ENCODE results near the gene CFAP141. TPM values are rescaled to one million over a fixed set of nuclear protein-coding genes. Genes with fewer than 3 reads are reported as not detected.
A peak's percentile ranks its signal among the peaks of the same experiment; 100 is the strongest.

CFAP141 gene
- total RNA-seq, 1 experiment from 2014 or later = not detected

GRCh38 chr1:154170547-154171222 lies 35.4 kb downstream of the CFAP141 start:
- Mint-ChIP-seq H3K4me1 (ENCODE audit: insufficient read depth, unreplicated experiment) (peaks cover 16% of the 10 kb centered on the region), H3K36me3 (ENCODE audit: insufficient read depth, unreplicated experiment) (peaks cover 99% of the 10 kb centered on the region), H3K4me3 (ENCODE audit: unreplicated experiment) (no peak overlapping the region), H3K27ac (ENCODE audit: low read depth, unreplicated experiment) (peak overlapping the region; percentile 57), H3K9me3 (ENCODE audit: unreplicated experiment) (no peaks in the 10 kb centered on the region), H3K27me3 (ENCODE audit: insufficient read depth, unreplicated experiment) (no peaks in the 10 kb centered on the region)
- no peak for TF ChIP-seq CTCF (IDR thresholded peaks at IDR 0.05; ENCODE audit: unreplicated experiment)
- intact Hi-C loops (cut with micrococcal nuclease) = no loop called here
- ChIA-PET CTCF (interaction anchor here (2.0 kb wide), 1 partner anchor 10 kb away, joined by 7 read pairs; no protein-coding TSS in a partner anchor), POLR2A (interaction anchor here (0.6 to 1.3 kb wide), 3 partner anchors 11 to 1007 kb away, joined by 3 to 7 read pairs (median 4); no protein-coding TSS in a partner anchor)
- BruUV-seq (replicated peaks) = no TSS peak
- no peak for DNase-seq (ENCODE audit: unreplicated experiment)

GRCh38 chr1:154167461-154167860 lies 38.7 kb downstream of the CFAP141 start:
- CTCF ChIA-PET = interaction anchor here (0.7 kb wide), 2 partner anchors 73 to 263 kb away, joined by 3 read pairs; no protein-coding TSS in a partner anchor
- Mint-ChIP-seq H3K36me3 (ENCODE audit: insufficient read depth, unreplicated experiment) (peaks cover 100% of the 10 kb centered on the region), H3K4me3 (ENCODE audit: unreplicated experiment) (no peak overlapping the region), H3K4me1 (ENCODE audit: insufficient read depth, unreplicated experiment) (peaks cover 14% of the 10 kb centered on the region), H3K27me3 (ENCODE audit: insufficient read depth, unreplicated experiment) (no peaks in the 10 kb centered on the region), H3K27ac (ENCODE audit: low read depth, unreplicated experiment) (no peak overlapping the region), H3K9me3 (ENCODE audit: unreplicated experiment) (no peaks in the 10 kb centered on the region)
- no peak for TF ChIP-seq CTCF (IDR thresholded peaks at IDR 0.05; ENCODE audit: unreplicated experiment)
- POLR2A ChIA-PET = interaction anchor here (0.7 to 1.5 kb wide), 2 partner anchors 9 to 13 kb away, joined by 3 to 5 read pairs; no protein-coding TSS in a partner anchor
- no TSS peak for BruUV-seq (replicated peaks)
- DNase-seq (ENCODE audit: unreplicated experiment) = no peak
- intact Hi-C loops (cut with micrococcal nuclease) = no loop called here

- Mint-ChIP-seq H3K9me3 (ENCODE audit: unreplicated experiment) (no peaks in the 10 kb centered on the region), H3K27me3 (ENCODE audit: insufficient read depth, unreplicated experiment) (no peaks in the 10 kb centered on the region), H3K4me1 (ENCODE audit: insufficient read depth, unreplicated experiment) (peaks cover 4% of the 10 kb centered on the region), H3K4me3 (ENCODE audit: unreplicated experiment) (no peak overlapping the region), H3K36me3 (ENCODE audit: insufficient read depth, unreplicated experiment) (peaks cover 100% of the 10 kb centered on the region), H3K27ac (ENCODE audit: low read depth, unreplicated experiment) (no peak overlapping the region)
- TF ChIP-seq CTCF (IDR thresholded peaks at IDR 0.05; ENCODE audit: unreplicated experiment) = no peak
- no TSS peak for BruUV-seq (replicated peaks)
- no peak for DNase-seq (ENCODE audit: unreplicated experiment)
- CTCF ChIA-PET = interaction anchor here (1.0 to 1.2 kb wide), 2 partner anchors 14 to 105 kb away, joined by 6 to 7 read pairs; no protein-coding TSS in a partner anchor
- POLR2A ChIA-PET = interaction anchor here (0.6 to 0.9 kb wide), 3 partner anchors 170 to 203 kb away, joined by 3 to 4 read pairs (median 3); partner anchors contain the start of gene SLC39A1
- intact Hi-C loops (cut with micrococcal nuclease) = no loop called here
Measured at GRCh38 chr1:154166207-154166606, 39.9 kb downstream of the CFAP141 start.

GRCh38 chr1:154159554-154159953 lies 46.6 kb downstream of the CFAP141 start:
- no TSS peak for BruUV-seq (replicated peaks)
- no peaks in the 10 kb centered on the region for H3K4me1 Mint-ChIP-seq (ENCODE audit: insufficient read depth, unreplicated experiment)
- DNase-seq (ENCODE audit: unreplicated experiment) = no peak
- ChIA-PET CTCF (interaction anchor here (0.5 to 0.8 kb wide), 4 partner anchors 65 to 254 kb away, joined by 3 to 4 read pairs (median 3); no protein-coding TSS in a partner anchor), POLR2A (interaction anchor here (0.7 to 1.2 kb wide), 5 partner anchors 9 to 40 kb away, joined by 3 to 4 read pairs (median 3); no protein-coding TSS in a partner anchor)
- H3K27ac Mint-ChIP-seq (ENCODE audit: low read depth, unreplicated experiment) = no peak overlapping the region
- no peaks in the 10 kb centered on the region for H3K27me3 Mint-ChIP-seq (ENCODE audit: insufficient read depth, unreplicated experiment)
- no peak for TF ChIP-seq CTCF (IDR thresholded peaks at IDR 0.05; ENCODE audit: unreplicated experiment)
- H3K9me3 Mint-ChIP-seq (ENCODE audit: unreplicated experiment) = no peaks in the 10 kb centered on the region
- intact Hi-C loops (cut with micrococcal nuclease) = no loop called here
- H3K4me3 Mint-ChIP-seq (ENCODE audit: unreplicated experiment) = no peak overlapping the region
- H3K36me3 Mint-ChIP-seq (ENCODE audit: insufficient read depth, unreplicated experiment) = peaks cover 100% of the 10 kb centered on the region
